Epithelial cell of proximal tubule (primary cell): ENCODE measurements around the gene RIMBP2. TPM values are rescaled to one million over a fixed set of nuclear protein-coding genes. Genes with fewer than 3 reads are reported as not detected.

ENCODE experiments used
- DNase-seq: peaks from one replicate; pipeline ENCODE4 v3.0.0-alpha.2; 2011; ENCODE audit warnings: low read depth
- H3K4me3 ChIP-seq: 2 replicates; pipeline ENCODE4 v1.5.1; 2011; ENCODE audit warnings: low read depth, mild to moderate bottlenecking, low read length
- total RNA-seq: library from RNA; depleted of rRNA; stranded (reverse); fragments of >200 nt; gene quantifications from 2 replicates; pipeline ENCODE4 v1.2.3, GENCODE V29; 2015
- TF ChIP-seq, protein P1 (sequence below): conservative IDR thresholded peaks from 2 replicates; pipeline ENCODE4 v1.5.1; 2012; ENCODE audit warnings: low read depth, mild to moderate bottlenecking, low read length

The RIMBP2 gene
- total RNA-seq, 1 donor from 2014 or later = 0.98 TPM

DNA sequence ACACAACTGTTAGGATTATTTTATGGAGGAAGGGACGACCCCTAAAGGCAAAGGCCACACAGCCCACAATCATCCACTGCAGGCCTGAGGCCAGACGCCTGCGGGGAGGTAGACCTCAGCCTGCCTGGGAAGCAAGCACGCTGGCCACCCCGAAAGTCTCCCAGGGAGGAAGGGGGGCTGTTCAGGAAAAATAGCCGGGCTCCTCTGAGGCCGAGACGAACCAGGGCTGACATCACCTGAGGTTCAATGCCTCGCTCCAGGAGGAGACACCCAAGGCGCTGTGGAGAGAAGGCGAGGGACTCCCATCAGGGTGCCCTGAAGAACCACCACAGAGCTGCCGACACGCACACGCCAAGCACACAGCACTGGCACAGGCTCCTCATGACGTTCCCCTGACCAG is 251.1 kb downstream of the RIMBP2 start:
- no peak overlapping the region for H3K4me3 ChIP-seq
- DNase-seq = no peak
- TF ChIP-seq, protein P1, sequence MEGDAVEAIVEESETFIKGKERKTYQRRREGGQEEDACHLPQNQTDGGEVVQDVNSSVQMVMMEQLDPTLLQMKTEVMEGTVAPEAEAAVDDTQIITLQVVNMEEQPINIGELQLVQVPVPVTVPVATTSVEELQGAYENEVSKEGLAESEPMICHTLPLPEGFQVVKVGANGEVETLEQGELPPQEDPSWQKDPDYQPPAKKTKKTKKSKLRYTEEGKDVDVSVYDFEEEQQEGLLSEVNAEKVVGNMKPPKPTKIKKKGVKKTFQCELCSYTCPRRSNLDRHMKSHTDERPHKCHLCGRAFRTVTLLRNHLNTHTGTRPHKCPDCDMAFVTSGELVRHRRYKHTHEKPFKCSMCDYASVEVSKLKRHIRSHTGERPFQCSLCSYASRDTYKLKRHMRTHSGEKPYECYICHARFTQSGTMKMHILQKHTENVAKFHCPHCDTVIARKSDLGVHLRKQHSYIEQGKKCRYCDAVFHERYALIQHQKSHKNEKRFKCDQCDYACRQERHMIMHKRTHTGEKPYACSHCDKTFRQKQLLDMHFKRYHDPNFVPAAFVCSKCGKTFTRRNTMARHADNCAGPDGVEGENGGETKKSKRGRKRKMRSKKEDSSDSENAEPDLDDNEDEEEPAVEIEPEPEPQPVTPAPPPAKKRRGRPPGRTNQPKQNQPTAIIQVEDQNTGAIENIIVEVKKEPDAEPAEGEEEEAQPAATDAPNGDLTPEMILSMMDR = no peak

GRCh38 chr12:130463818-130464670 is 252.1 kb downstream of the RIMBP2 start:
- H3K4me3 ChIP-seq = no peak overlapping the region
- TF ChIP-seq, protein P1 = no peak
- no peak for DNase-seq

DNA sequence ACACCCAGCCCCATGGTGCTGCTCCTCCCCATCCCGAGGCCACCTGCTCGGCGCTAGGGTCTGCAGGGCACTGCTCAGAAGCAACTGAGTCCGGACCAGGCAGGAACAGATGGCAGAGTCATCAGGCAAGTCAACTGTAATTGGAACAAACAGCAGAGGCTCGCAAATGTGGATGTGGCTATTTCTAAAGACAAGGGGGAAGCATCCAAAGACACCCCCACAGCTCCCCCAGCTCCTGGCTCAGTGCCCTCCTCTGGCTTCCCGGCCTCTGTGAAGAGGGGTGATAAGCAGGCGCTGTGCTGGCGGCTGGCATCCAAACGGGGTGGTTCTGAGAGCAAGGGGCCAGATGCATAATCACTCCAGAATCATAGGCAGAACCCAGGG is 252.8 kb downstream of the RIMBP2 start:
- TF ChIP-seq, protein P1 = no peak
- no peak overlapping the region for H3K4me3 ChIP-seq
- DNase-seq = no peak

GRCh38 chr12:130462558-130463274 is 253.4 kb downstream of the RIMBP2 start:
- DNase-seq = no peak
- H3K4me3 ChIP-seq = no peak overlapping the region
- TF ChIP-seq, protein P1 = no peak

DNA sequence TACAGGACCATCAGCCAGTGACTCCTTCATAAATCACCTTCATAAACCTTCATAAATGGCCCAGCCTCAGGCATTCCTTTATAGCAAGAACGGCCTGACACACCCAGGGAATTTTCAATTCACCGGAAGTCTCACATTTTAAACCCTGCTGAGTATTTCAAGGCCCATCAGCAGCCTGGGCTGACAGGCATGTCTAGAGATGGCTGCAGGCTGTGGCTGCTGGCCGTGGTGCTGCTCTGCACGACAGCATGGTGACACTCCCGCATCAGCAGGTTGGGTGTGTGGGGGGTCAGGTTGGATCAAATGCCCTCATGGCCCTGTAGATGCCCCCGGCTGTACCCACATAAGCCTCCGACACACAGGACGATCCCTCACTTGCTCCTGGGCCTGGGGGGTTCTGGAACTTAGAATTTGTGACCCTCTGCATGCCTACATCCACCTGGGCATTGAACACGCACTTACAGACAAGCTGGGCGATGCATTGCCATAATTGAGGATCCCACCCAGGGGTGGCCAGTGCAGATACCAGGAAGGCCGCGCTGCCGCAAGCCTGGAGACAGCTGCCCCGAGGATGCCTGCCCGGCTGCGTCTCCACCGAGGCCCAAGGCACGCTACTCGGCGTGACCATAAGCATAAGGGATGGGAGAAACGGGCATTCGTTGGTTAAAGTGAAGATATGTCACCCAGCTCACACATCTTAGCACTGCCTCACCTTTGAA is 254.1 kb downstream of the RIMBP2 start:
- no peak for DNase-seq
- no peak overlapping the region for H3K4me3 ChIP-seq
- TF ChIP-seq, protein P1 = no peak

- no peak for DNase-seq
- H3K4me3 ChIP-seq = no peak overlapping the region
- TF ChIP-seq, protein P1 = no peak
Measured at GRCh38 chr12:130461447-130461815, 254.7 kb downstream of the RIMBP2 start.
